ENCODE measurements around the gene CTSD. TPM values are rescaled to one million over a fixed set of nuclear protein-coding genes. Genes with fewer than 3 reads are reported as not detected.

Gene CTSD
- total RNA-seq, 1 donor from 2014 or later = 211 TPM

Other genes with a start within 250 kb of the CTSD start
- gene DUSP8, start 191.7 kb downstream of the CTSD start, total RNA-seq = 9.7 and 13.1 TPM in 2 replicates
- gene KRTAP5-1, start 178.6 kb downstream of the CTSD start, total RNA-seq = not detected in 2 replicates
- gene KRTAP5-2, start 165.6 kb downstream of the CTSD start, total RNA-seq = not detected in 2 replicates
- not detected in 2 replicates for gene KRTAP5-3, start 155.5 kb downstream of the CTSD start, total RNA-seq
- not detected in 2 replicates for gene KRTAP5-4, start 141.8 kb downstream of the CTSD start, total RNA-seq
- gene KRTAP5-5, start 134.2 kb downstream of the CTSD start, total RNA-seq = not detected in 2 replicates
- gene KRTAP5-6, start 66.7 kb downstream of the CTSD start, total RNA-seq = not detected in 2 replicates
- gene IFITM10, start 13.3 kb downstream of the CTSD start, total RNA-seq = not detected in 2 replicates
- gene SYT8, start 71.1 kb upstream of the CTSD start, total RNA-seq = 0.81 TPM in 1 of 2 replicates, not detected in the other
- gene TNNI2, start 75.1 kb upstream of the CTSD start, total RNA-seq = not detected in 2 replicates
- gene LSP1, start 89.2 kb upstream of the CTSD start, total RNA-seq = 0.58 TPM in 1 of 2 replicates, not detected in the other
- gene PRR33, start 128.0 kb upstream of the CTSD start, total RNA-seq = not detected in 2 replicates
- gene TNNT3, start 155.8 kb upstream of the CTSD start, total RNA-seq = not detected in 2 replicates
- gene MRPL23, start 183.4 kb upstream of the CTSD start, total RNA-seq = 92.1 and 251 TPM in 2 replicates
- gene H19, start 233.9 kb upstream of the CTSD start, total RNA-seq = 0.36 and 11.8 TPM in 2 replicates